ENCODE data around the gene ADAMTSL1.
"Not testable (repeated sequence)": the region's sequence is repeated elsewhere in the genome, so short reads cannot be mapped to it uniquely, and the experiment has no call there.

Gene ADAMTSL1

DNA sequence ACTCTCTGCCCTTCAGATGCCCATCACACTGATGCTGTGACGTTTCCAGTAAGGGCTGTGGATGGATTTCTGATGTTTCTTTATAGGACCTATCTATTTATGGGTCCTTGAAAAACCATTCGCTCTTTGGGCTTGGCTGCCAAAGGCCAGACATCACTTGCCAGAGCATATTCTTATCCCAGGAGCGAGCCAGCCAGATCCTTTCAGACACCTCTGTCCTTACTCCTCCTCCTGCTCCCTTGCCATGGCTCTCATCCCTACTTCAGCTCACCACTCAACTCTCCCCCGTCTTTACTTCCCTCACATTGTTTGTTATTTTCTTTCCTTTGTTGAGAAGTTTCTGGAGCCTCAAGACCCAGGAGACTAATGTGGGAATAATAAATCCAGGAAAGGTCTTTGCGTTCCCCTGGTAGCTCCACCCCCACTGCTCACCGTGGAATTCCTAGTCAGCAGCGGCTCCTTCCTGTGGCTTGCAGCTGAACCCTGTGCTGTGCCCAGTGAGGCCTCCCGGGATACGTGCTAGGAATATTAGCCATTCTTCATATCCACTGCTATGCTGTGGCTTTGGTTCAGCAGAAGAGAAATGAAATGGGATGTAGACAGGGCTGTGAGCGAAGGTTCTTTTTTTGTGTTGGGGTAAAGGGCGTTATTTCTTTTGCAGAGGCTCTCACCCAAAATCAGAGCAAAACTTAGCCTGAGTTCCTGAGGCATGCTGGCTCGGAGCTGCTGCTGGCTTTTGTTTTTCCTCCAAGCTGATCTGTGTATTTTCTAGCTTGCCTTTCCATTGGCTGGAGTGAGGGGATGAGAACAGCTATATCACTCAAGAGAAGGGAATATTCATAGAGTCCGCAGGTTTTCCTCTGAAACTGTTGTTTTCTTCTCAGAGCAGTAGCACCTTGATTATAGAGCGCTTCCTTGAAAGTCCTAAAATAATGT is 387.9 kb downstream of the ADAMTSL1 start:
- ATAC-seq (replicated peaks; ENCODE audit: extremely low read depth, poor library complexity, severe bottlenecking) (no peak), DNase-seq (ENCODE audit: low spot score in 2 of 2) (no peak)
- H3K4me1 Mint-ChIP-seq: no peaks in the 10 kb centered on the region
- no peak overlapping the region for H3K4me3 Mint-ChIP-seq
- H3K27me3 Mint-ChIP-seq: peaks cover 47% of the 10 kb centered on the region
- H3K36me3 Mint-ChIP-seq (ENCODE audit: insufficient read depth): no peaks in the 10 kb centered on the region
- H3K9me3 Mint-ChIP-seq: no peaks in the 10 kb centered on the region
- H3K27ac Mint-ChIP-seq (ENCODE audit: low read depth): no peak overlapping the region

DNA sequence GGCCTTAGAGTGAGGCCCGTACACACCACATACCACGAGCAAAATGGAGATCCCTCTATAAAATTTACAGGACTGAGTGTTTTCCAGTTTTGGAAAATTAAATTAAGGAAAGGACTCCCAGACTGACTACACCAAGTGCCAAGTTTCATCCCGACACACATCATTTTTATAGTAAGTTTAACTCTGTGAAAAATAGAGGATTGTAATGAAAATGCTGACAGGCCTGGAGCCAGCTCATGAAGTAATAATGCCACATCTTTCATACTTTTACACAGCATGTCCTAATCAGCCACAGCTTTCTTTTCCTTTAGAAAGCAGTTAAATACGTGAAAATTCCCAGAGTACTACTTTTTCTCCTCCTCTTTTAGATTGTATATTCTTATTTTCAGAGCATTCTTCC is 389.8 kb downstream of the ADAMTSL1 start:
- no peak overlapping the region for H3K4me3 Mint-ChIP-seq
- peaks cover 28% of the 10 kb centered on the region for H3K27me3 Mint-ChIP-seq
- ATAC-seq (replicated peaks; ENCODE audit: extremely low read depth, poor library complexity, severe bottlenecking): no peak
- DNase-seq (ENCODE audit: low spot score in 2 of 2): no peak
- no peak overlapping the region for H3K27ac Mint-ChIP-seq (ENCODE audit: low read depth)
- H3K4me1 Mint-ChIP-seq: no peaks in the 10 kb centered on the region
- H3K36me3 Mint-ChIP-seq (ENCODE audit: insufficient read depth): no peaks in the 10 kb centered on the region
- H3K9me3 Mint-ChIP-seq: peaks cover 3% of the 10 kb centered on the region

DNA sequence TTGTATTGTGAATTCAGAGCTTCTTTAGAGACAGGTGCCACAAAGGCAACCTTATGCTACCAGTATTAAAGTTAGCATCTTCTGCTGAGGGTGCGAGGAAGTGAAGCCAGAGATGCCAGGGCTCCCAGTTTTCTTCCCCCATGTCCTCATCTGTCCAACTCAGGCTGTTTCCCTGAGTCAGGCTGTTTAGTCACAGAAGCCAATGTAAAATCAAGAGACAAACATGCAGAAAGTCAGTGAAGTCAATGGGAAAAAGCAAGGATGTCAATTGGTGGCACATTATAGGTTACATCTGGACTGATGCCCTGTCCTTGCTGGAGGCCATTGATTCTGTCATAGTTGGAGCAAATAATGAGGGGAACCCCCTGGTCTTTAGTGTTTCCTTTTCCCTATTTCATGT is 390.6 kb downstream of the ADAMTSL1 start:
- H3K9me3 Mint-ChIP-seq: peaks cover 7% of the 10 kb centered on the region
- DNase-seq (ENCODE audit: low spot score in 2 of 2) (no peak), ATAC-seq (replicated peaks; ENCODE audit: extremely low read depth, poor library complexity, severe bottlenecking) (no peak)
- H3K27me3 Mint-ChIP-seq: peaks cover 27% of the 10 kb centered on the region
- no peaks in the 10 kb centered on the region for H3K36me3 Mint-ChIP-seq (ENCODE audit: insufficient read depth)
- H3K27ac Mint-ChIP-seq (ENCODE audit: low read depth): no peak overlapping the region
- H3K4me3 Mint-ChIP-seq: no peak overlapping the region
- no peaks in the 10 kb centered on the region for H3K4me1 Mint-ChIP-seq

DNA sequence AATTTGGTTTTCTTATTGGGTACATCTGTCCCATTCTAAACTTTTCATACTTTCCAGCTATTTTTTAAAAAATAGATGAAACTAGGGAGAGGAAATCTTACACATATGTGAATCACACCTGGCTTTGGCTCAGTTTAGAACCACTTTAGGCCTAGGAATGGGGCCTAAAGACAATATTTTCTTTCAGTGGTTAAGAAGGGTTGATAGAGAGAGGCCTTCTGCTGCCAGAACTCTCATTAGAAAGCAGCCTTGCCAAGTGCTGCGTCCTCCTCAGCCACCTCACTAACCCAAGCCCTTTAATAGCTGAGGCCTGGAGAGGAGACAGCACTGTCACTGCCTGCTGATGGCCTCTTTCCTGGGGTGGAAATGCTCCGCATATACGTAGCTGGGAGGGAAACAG is 391.6 kb downstream of the ADAMTSL1 start:
- Mint-ChIP-seq H3K4me1 (no peaks in the 10 kb centered on the region), H3K27ac (ENCODE audit: low read depth) (no peak overlapping the region), H3K27me3 (peaks cover 30% of the 10 kb centered on the region), H3K9me3 (peaks cover 11% of the 10 kb centered on the region), H3K36me3 (ENCODE audit: insufficient read depth) (no peaks in the 10 kb centered on the region), H3K4me3 (no peak overlapping the region)
- DNase-seq (ENCODE audit: low spot score in 2 of 2) (no peak), ATAC-seq (replicated peaks; ENCODE audit: extremely low read depth, poor library complexity, severe bottlenecking) (no peak)

DNA sequence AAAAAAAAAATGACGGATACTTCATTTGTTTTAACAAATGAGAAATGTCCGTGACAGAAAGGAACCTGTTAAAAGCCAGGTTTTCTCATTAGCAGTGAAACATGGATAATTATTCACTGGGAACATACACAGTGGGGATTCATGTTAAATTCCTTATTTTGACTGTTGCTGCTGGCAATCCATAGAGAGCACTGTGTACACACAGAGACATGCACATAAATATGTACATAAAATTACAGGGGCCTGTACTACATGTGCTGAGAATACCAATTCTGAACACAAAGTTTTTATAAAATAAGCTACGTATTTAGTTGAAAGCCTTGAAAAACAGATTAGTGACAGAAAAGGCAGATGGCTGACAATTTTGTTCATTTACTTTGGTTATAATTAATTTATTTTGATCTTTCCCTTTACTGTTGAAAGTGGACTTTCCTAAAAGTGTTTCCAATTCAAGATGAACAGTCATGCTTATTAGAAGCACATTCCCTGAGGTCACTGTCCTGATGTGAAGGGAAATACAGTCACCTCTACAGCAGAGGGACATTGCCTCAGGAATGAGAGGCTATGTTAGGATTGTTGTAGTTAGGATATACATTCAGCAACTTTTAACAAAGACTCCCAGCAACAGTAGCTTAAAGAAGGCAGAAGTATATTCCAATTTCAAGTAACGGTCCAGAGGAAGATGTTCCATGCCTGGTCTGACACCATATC is 392.3 kb downstream of the ADAMTSL1 start:
- ATAC-seq (replicated peaks; ENCODE audit: extremely low read depth, poor library complexity, severe bottlenecking): no peak
- no peaks in the 10 kb centered on the region for H3K36me3 Mint-ChIP-seq (ENCODE audit: insufficient read depth)
- no peak overlapping the region for H3K27ac Mint-ChIP-seq (ENCODE audit: low read depth)
- peaks cover 23% of the 10 kb centered on the region for H3K27me3 Mint-ChIP-seq
- H3K9me3 Mint-ChIP-seq: peaks cover 13% of the 10 kb centered on the region
- no peaks in the 10 kb centered on the region for H3K4me1 Mint-ChIP-seq
- no peak overlapping the region for H3K4me3 Mint-ChIP-seq
- DNase-seq (ENCODE audit: low spot score in 2 of 2): no peak

DNA sequence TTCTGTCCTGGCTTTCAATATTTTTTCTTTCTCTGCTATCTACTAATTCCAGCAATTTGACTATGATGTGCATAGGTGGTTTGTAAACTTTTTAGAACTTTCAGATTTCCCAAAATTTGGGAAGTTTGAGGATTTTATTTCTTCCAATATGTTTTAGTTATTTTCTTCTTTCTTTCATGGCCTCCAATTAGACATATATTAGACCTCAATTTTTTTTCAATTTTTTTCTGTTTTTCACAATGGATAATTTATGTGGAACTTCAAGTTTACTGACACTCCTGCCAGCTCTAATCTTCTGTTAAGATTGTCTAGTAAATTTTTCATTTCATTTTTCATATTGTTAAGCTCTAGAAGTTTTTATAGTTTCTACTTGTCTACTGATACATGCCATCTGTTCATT is 395.8 kb downstream of the ADAMTSL1 start:
- Mint-ChIP-seq H3K4me1 (no peaks in the 10 kb centered on the region), H3K27me3 (peaks cover 31% of the 10 kb centered on the region), H3K9me3 (peaks cover 20% of the 10 kb centered on the region), H3K27ac (ENCODE audit: low read depth) (no peak overlapping the region), H3K4me3 (no peak overlapping the region), H3K36me3 (ENCODE audit: insufficient read depth) (no peaks in the 10 kb centered on the region)
- no peak for DNase-seq (ENCODE audit: low spot score in 2 of 2)
- ATAC-seq (replicated peaks; ENCODE audit: extremely low read depth, poor library complexity, severe bottlenecking): no peak

DNA sequence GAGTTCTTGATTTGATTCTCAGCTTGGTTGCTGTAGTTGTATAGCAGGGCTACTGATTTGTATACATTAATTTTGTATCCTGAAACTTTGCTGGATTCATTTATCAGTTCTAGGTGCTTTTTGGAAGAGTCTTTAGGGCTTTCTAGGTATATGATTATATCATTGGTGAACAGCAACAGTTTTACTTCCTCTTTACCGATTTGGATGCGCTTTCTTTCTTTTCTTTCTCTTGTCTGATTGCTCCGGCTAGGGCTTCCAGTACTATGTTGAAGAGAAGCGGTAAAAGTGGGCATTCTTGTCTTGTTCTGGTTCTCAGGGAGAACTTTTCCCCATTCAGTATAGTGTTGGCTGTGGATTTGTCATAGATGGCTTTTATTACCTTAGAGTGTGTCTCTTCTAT is 400.1 kb downstream of the ADAMTSL1 start:
- peaks cover 15% of the 10 kb centered on the region for H3K9me3 Mint-ChIP-seq
- ATAC-seq (replicated peaks; ENCODE audit: extremely low read depth, poor library complexity, severe bottlenecking) (no peak), DNase-seq (ENCODE audit: low spot score in 2 of 2) (no peak)
- H3K27me3 Mint-ChIP-seq: peaks cover 71% of the 10 kb centered on the region
- no peaks in the 10 kb centered on the region for H3K36me3 Mint-ChIP-seq (ENCODE audit: insufficient read depth)
- H3K27ac Mint-ChIP-seq (ENCODE audit: low read depth): no peak overlapping the region
- H3K4me1 Mint-ChIP-seq: no peaks in the 10 kb centered on the region
- H3K4me3 Mint-ChIP-seq: no peak overlapping the region

DNA sequence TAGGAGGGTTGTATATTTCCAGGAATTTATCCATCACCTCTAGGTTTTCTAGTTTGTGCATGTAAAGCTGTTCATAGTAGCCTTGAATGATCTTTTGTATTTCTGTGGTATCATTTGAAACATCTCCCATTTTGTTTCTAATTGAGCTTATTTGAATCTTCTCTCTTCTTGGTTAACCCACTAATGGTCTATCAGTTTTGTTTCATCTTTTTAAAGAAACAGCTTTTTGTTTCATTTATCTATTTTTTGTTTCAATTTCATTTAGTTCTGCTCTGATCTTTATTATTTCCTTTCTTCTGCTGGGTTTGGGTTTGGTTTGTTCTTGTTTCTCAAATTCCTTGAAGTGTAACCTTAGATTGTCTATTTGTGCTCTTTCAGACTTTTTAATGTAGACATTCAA is 401.0 kb downstream of the ADAMTSL1 start:
- H3K27ac Mint-ChIP-seq (ENCODE audit: low read depth); DNase-seq (ENCODE audit: low spot score in 2 of 2); H3K9me3 Mint-ChIP-seq; H3K4me1 Mint-ChIP-seq; H3K4me3 Mint-ChIP-seq; H3K36me3 Mint-ChIP-seq (ENCODE audit: insufficient read depth); ATAC-seq (replicated peaks; ENCODE audit: extremely low read depth, poor library complexity, severe bottlenecking): not testable (repeated sequence)
- peaks cover 67% of the 10 kb centered on the region for H3K27me3 Mint-ChIP-seq

DNA sequence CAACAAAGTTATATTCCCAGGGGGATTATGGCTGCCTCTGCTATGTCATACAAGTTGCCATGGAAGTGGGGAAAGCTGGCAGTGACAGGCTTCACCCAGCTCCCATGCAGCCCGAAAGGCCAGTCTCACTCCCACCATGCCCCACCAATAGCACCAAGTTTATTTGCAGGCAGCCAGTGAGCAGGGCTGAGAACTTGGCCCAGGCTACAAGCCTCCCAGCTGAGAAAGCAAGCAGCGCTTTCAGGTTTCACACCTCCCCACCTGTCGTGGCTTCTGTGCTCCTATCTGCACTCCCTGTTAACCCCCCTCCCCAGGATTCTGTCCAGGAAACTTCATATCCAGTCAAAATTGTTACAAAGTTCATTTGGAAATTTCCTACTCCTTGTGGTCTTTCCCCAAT is 404.0 kb downstream of the ADAMTSL1 start:
- no peaks in the 10 kb centered on the region for H3K9me3 Mint-ChIP-seq
- H3K27me3 Mint-ChIP-seq: peaks cover 74% of the 10 kb centered on the region
- H3K4me1 Mint-ChIP-seq: no peaks in the 10 kb centered on the region
- no peak overlapping the region for H3K4me3 Mint-ChIP-seq
- H3K36me3 Mint-ChIP-seq (ENCODE audit: insufficient read depth): no peaks in the 10 kb centered on the region
- ATAC-seq (replicated peaks; ENCODE audit: extremely low read depth, poor library complexity, severe bottlenecking) (no peak), DNase-seq (ENCODE audit: low spot score in 2 of 2) (no peak)
- no peak overlapping the region for H3K27ac Mint-ChIP-seq (ENCODE audit: low read depth)

DNA sequence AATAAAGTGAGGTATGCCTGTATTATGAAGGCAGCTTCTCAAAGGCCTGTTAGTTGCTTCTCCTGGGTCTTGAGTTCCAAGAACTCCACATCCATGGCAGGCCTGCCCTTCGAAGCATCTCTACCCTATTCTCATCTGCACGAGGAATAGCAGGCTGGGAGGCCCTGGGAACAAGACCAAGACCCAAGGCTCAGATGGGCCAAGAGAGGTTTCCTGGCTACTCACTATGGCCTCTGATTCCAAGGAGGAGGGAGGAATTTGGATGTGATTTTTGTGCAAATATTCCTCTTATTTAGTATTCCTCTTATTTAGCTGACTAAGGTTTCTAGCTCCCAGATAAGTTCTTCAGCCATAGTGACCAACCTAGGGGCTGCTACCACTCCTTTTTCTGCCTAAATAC is 407.8 kb downstream of the ADAMTSL1 start:
- Mint-ChIP-seq H3K27me3 (peaks cover 63% of the 10 kb centered on the region), H3K36me3 (ENCODE audit: insufficient read depth) (no peaks in the 10 kb centered on the region), H3K4me1 (no peaks in the 10 kb centered on the region), H3K27ac (ENCODE audit: low read depth) (no peak overlapping the region), H3K4me3 (no peak overlapping the region), H3K9me3 (no peaks in the 10 kb centered on the region)
- DNase-seq (ENCODE audit: low spot score in 2 of 2) (no peak), ATAC-seq (replicated peaks; ENCODE audit: extremely low read depth, poor library complexity, severe bottlenecking) (no peak)

DNA sequence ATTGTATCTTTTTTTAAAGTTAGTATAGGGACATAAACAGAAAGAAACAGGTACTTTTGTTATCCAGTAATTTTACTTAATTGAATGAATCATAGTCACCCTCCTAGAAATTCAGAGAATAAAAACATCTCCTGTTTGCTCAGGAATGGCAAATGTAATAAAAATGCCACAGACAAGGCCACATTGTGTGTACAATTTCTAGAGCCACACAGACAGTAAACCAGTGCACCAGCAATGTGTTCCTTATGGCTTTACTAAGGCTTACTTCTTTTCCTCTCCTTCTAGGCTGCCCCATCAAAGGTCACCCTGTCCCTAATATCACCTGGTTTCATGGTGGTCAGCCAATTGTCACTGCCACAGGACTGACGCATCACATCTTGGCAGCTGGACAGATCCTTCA is 413.6 kb downstream of the ADAMTSL1 start:
- Mint-ChIP-seq H3K36me3 (ENCODE audit: insufficient read depth) (no peaks in the 10 kb centered on the region), H3K27ac (ENCODE audit: low read depth) (no peak overlapping the region), H3K4me1 (no peaks in the 10 kb centered on the region), H3K27me3 (peaks cover 48% of the 10 kb centered on the region), H3K4me3 (no peak overlapping the region), H3K9me3 (no peaks in the 10 kb centered on the region)
- no peak for ATAC-seq (replicated peaks; ENCODE audit: extremely low read depth, poor library complexity, severe bottlenecking)
- no peak for DNase-seq (ENCODE audit: low spot score in 2 of 2)

DNA sequence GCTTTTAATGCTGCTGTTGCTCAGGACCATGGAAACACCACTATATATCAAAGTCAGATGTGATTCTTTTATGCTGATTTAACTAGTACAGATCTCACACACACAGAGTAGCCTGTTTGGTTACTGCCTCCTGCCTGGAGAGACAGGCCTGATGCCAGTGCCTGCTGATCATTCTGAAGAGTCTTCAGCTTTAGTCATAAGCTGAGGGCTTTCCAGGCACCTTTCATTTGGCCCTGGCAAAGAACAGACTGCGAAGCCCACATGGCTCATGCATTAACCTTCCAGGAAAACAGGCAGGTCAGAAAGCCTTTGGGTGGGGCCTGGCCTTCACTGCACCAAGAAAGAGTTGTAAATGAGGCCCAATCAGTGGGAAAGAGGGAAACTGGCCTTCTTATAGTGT is 414.3 kb downstream of the ADAMTSL1 start:
- H3K27ac Mint-ChIP-seq (ENCODE audit: low read depth): no peak overlapping the region
- H3K9me3 Mint-ChIP-seq: no peaks in the 10 kb centered on the region
- no peaks in the 10 kb centered on the region for H3K4me1 Mint-ChIP-seq
- no peak for ATAC-seq (replicated peaks; ENCODE audit: extremely low read depth, poor library complexity, severe bottlenecking)
- no peaks in the 10 kb centered on the region for H3K36me3 Mint-ChIP-seq (ENCODE audit: insufficient read depth)
- no peak overlapping the region for H3K4me3 Mint-ChIP-seq
- DNase-seq (ENCODE audit: low spot score in 2 of 2): no peak
- H3K27me3 Mint-ChIP-seq: peaks cover 45% of the 10 kb centered on the region

DNA sequence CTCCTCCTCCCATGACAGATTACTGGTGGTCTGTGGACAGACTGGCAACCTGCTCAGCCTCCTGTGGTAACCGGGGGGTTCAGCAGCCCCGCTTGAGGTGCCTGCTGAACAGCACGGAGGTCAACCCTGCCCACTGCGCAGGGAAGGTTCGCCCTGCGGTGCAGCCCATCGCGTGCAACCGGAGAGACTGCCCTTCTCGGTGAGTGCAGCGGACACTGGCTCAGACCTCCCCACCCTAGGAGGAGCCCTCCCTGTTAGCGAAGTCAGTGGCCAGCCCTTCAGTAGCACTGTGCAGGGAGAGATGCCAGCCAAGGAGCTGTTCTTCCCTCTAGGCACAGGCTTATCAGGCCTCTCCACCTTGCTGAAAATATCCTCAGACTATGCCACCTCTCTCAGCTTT is 415.6 kb downstream of the ADAMTSL1 start:
- H3K4me3 Mint-ChIP-seq: no peak overlapping the region
- H3K9me3 Mint-ChIP-seq: peaks cover 4% of the 10 kb centered on the region
- H3K27ac Mint-ChIP-seq (ENCODE audit: low read depth): no peak overlapping the region
- peaks cover 34% of the 10 kb centered on the region for H3K27me3 Mint-ChIP-seq
- ATAC-seq (replicated peaks; ENCODE audit: extremely low read depth, poor library complexity, severe bottlenecking): no peak
- H3K36me3 Mint-ChIP-seq (ENCODE audit: insufficient read depth): no peaks in the 10 kb centered on the region
- no peaks in the 10 kb centered on the region for H3K4me1 Mint-ChIP-seq
- DNase-seq (ENCODE audit: low spot score in 2 of 2): no peak
